H1 (cell line): ENCODE measurements around the gene CIBAR2. TPM values are rescaled to one million over a fixed set of nuclear protein-coding genes. Genes with fewer than 3 reads are reported as not detected.

ENCODE experiments used
- FOSL1 ChIP-seq: IDR thresholded peaks from 2 replicates; pipeline ENCODE4 v1.6.1; 2011; ENCODE audit warnings: mild to moderate bottlenecking, low read depth, low read length, moderate library complexity; ENCODE audit not compliant: insufficient read depth
- HDAC6 ChIP-seq: IDR thresholded peaks from one replicate; pipeline ENCODE4 v1.7.1; 2012; ENCODE audit warnings: low read depth, mild to moderate bottlenecking, inconsistent platforms, low read length, moderate library complexity
- NRF1 ChIP-seq: IDR thresholded peaks from 2 replicates; pipeline ENCODE4 v1.6.1; 2011; ENCODE audit warnings: mild to moderate bottlenecking, low read depth, low read length, improper control_type of control experiment
- polyA plus RNA-seq, 7 experiments: library from polyadenylated mRNA; depleted of rRNA in 3 of 7; stranded (reverse) in 5 of 7; unstranded in 2 of 7; fragments of >200 nt in 5 of 7; fragments of 200-250 nt in 2 of 7; gene quantifications; 1 replicate in 5 of 7; 2 replicates in 1 of 7; 4 replicates in 1 of 7; pipeline versions ENCODE4 v1.2.1 to v1.2.3, GENCODE V29; 2011 to 2013; ENCODE audit warnings: missing spikeins in 2 of 7, mixed read lengths in 2 of 7
- total RNA-seq: library from RNA; stranded (reverse); fragmentation: NEBNext Ultra II Directional; extraction: Animal tissue kit (Norgen Biotek cat#: 25700); gene quantifications from 2 replicates; pipeline ENCODE4 v1.2.1, GENCODE V29; 2021
- TF ChIP-seq, protein P1 (sequence below): fragments of 300-600 bp; sonication (generic); IDR thresholded peaks from 2 replicates; pipeline ENCODE4 v1.7.1; 2012; ENCODE audit warnings: low read length, moderate library complexity, mild to moderate bottlenecking, inconsistent platforms; ENCODE audit not compliant: insufficient replicate concordance
- TF ChIP-seq, protein P2 (sequence below): IDR thresholded peaks from 2 replicates; pipeline ENCODE4 v1.6.1; 2012; ENCODE audit warnings: low read length, inconsistent platforms

CIBAR2 gene
- total and polyA plus RNA-seq, 2 of the 8 experiments (the other 6 are each of a cell fraction or from before 2014, with no cell fraction given): 0.18 TPM; not detected in 1

DNA sequence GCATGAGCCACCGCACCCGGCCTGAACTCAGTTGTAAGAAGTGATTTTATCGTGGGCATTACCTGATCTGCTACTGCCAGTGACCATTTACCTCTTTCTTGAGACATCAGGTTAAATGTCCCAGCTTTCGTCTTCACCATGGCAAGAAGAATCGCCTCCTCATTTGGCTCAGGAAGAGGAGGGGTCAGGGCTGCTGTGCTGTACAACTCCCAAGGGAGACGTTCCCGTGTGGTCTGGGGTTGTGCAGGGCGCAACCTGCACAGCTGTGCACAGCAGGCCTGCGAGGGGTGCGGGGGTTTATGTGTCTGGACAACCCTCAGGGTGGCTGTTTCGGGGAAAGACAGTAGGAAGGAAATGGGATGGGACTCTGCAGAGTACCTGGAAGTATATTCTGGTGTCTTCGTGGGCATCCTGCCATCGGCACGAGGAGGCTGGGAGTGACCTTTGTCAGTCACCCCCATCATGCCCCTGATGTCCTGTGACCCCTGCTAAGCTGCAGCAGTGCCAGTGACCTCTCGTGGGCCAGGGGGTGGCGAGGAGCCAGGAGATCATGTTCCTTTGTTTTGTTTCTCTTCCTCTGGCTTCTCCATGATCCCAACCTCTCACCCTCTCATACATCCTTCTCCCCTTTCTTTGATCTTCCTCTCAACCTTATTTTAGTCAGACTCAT, 27.3 kb downstream of the CIBAR2 start (continued):
- TF ChIP-seq, protein P1, sequence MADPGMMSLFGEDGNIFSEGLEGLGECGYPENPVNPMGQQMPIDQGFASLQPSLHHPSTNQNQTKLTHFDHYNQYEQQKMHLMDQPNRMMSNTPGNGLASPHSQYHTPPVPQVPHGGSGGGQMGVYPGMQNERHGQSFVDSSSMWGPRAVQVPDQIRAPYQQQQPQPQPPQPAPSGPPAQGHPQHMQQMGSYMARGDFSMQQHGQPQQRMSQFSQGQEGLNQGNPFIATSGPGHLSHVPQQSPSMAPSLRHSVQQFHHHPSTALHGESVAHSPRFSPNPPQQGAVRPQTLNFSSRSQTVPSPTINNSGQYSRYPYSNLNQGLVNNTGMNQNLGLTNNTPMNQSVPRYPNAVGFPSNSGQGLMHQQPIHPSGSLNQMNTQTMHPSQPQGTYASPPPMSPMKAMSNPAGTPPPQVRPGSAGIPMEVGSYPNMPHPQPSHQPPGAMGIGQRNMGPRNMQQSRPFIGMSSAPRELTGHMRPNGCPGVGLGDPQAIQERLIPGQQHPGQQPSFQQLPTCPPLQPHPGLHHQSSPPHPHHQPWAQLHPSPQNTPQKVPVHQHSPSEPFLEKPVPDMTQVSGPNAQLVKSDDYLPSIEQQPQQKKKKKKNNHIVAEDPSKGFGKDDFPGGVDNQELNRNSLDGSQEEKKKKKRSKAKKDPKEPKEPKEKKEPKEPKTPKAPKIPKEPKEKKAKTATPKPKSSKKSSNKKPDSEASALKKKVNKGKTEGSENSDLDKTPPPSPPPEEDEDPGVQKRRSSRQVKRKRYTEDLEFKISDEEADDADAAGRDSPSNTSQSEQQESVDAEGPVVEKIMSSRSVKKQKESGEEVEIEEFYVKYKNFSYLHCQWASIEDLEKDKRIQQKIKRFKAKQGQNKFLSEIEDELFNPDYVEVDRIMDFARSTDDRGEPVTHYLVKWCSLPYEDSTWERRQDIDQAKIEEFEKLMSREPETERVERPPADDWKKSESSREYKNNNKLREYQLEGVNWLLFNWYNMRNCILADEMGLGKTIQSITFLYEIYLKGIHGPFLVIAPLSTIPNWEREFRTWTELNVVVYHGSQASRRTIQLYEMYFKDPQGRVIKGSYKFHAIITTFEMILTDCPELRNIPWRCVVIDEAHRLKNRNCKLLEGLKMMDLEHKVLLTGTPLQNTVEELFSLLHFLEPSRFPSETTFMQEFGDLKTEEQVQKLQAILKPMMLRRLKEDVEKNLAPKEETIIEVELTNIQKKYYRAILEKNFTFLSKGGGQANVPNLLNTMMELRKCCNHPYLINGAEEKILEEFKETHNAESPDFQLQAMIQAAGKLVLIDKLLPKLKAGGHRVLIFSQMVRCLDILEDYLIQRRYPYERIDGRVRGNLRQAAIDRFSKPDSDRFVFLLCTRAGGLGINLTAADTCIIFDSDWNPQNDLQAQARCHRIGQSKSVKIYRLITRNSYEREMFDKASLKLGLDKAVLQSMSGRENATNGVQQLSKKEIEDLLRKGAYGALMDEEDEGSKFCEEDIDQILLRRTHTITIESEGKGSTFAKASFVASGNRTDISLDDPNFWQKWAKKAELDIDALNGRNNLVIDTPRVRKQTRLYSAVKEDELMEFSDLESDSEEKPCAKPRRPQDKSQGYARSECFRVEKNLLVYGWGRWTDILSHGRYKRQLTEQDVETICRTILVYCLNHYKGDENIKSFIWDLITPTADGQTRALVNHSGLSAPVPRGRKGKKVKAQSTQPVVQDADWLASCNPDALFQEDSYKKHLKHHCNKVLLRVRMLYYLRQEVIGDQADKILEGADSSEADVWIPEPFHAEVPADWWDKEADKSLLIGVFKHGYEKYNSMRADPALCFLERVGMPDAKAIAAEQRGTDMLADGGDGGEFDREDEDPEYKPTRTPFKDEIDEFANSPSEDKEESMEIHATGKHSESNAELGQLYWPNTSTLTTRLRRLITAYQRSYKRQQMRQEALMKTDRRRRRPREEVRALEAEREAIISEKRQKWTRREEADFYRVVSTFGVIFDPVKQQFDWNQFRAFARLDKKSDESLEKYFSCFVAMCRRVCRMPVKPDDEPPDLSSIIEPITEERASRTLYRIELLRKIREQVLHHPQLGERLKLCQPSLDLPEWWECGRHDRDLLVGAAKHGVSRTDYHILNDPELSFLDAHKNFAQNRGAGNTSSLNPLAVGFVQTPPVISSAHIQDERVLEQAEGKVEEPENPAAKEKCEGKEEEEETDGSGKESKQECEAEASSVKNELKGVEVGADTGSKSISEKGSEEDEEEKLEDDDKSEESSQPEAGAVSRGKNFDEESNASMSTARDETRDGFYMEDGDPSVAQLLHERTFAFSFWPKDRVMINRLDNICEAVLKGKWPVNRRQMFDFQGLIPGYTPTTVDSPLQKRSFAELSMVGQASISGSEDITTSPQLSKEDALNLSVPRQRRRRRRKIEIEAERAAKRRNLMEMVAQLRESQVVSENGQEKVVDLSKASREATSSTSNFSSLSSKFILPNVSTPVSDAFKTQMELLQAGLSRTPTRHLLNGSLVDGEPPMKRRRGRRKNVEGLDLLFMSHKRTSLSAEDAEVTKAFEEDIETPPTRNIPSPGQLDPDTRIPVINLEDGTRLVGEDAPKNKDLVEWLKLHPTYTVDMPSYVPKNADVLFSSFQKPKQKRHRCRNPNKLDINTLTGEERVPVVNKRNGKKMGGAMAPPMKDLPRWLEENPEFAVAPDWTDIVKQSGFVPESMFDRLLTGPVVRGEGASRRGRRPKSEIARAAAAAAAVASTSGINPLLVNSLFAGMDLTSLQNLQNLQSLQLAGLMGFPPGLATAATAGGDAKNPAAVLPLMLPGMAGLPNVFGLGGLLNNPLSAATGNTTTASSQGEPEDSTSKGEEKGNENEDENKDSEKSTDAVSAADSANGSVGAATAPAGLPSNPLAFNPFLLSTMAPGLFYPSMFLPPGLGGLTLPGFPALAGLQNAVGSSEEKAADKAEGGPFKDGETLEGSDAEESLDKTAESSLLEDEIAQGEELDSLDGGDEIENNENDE: no peak
- TF ChIP-seq, protein P2, sequence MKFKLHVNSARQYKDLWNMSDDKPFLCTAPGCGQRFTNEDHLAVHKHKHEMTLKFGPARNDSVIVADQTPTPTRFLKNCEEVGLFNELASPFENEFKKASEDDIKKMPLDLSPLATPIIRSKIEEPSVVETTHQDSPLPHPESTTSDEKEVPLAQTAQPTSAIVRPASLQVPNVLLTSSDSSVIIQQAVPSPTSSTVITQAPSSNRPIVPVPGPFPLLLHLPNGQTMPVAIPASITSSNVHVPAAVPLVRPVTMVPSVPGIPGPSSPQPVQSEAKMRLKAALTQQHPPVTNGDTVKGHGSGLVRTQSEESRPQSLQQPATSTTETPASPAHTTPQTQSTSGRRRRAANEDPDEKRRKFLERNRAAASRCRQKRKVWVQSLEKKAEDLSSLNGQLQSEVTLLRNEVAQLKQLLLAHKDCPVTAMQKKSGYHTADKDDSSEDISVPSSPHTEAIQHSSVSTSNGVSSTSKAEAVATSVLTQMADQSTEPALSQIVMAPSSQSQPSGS: no peak
- no peak for TF ChIP-seq FOSL1
- no peak for TF ChIP-seq NRF1
- TF ChIP-seq HDAC6: no peak
